Psoas muscle (tissue), 8 donors: ENCODE results near the gene RPGRIP1L. TPM values are rescaled to one million over a fixed set of nuclear protein-coding genes. Genes with fewer than 3 reads are reported as not detected.

Experiments
- ATAC-seq, 4 donors: fragments of 200-7000 bp; cut with Tn5 transposase; one replicate each; pipeline ENCODE4 v1.9.1; 2020; ENCODE audit warnings: moderate library complexity in 3 of 4, mild to moderate bottlenecking in 2 of 4
- DNase-seq, 2 donors: peaks; one replicate each; pipeline ENCODE4 v3.0.0-alpha.2; 2020
- H3K27ac ChIP-seq: fragments of 200-600 bp; one replicate; pipeline ENCODE4 v1.8.0; 2022
- H3K27me3 ChIP-seq, 3 donors: fragments of 200-600 bp in 1 of 3; one replicate each; pipeline versions ENCODE4 v1.6.1 to v1.8.0; 2013 to 2022; ENCODE audit warnings: low read length in 2 of 3, mild to moderate bottlenecking in 2 of 3, moderate library complexity in 1 of 3; ENCODE audit not compliant: insufficient read depth in 3 of 3
- H3K36me3 ChIP-seq, 2 donors: fragments of 200-600 bp in 1 of 2; one replicate each; pipeline versions ENCODE4 v1.6.1 to v1.8.0; 2013 to 2022; ENCODE audit warnings: low read depth in 1 of 2, mild to moderate bottlenecking in 1 of 2, moderate library complexity in 1 of 2; ENCODE audit not compliant: insufficient read depth in 1 of 2
- H3K4me1 ChIP-seq: fragments of 200-600 bp; one replicate; pipeline ENCODE4 v1.8.0; 2022
- H3K4me3 ChIP-seq: fragments of 200-600 bp; one replicate; pipeline ENCODE4 v1.8.0; 2022; ENCODE audit warnings: mild to moderate bottlenecking
- H3K9me3 ChIP-seq: fragments of 200-600 bp; one replicate; pipeline ENCODE4 v1.8.0; 2022
- CTCF ChIP-seq: fragments of 200-600 bp; IDR thresholded peaks from one replicate; pipeline ENCODE4 v1.8.0; 2022; ENCODE audit warnings: antibody characterized with exemption
- WGBS, 3 donors: extraction: QIAGEN DNeasy Blood & Tissue Kit; methylation state at CpG; one replicate each; pipeline versions ENCODE4 v1.1.6 to v1.1.7; 2013; 5-methylcytosine and 5-hydroxymethylcytosine counted together
- intact Hi-C, 2 donors: fragments of 100-400 bp; cut with DNase I; formaldehyde crosslinking; loops; one replicate each; pipeline versions ENCODE4 v1.11.0 to v1.14.2; 2022
- polyA plus RNA-seq, 3 donors: library from polyadenylated mRNA; stranded (reverse); fragments of 200-250 nt; gene quantifications; one replicate each; pipeline ENCODE4 v1.2.3, GENCODE V29; 2013
- total RNA-seq, 4 donors: library from RNA; stranded (reverse); fragmentation: NEBNext Ultra II Directional in 2 of 4; extraction: Animal tissue kit (Norgen Biotek cat#: 25700) in 2 of 4; gene quantifications; one replicate each; pipeline versions ENCODE4 v1.2.1 to v1.2.4, GENCODE V29; 2021 to 2023
- donor health status: healthy with polysubstance abuse.
- donor health status: DM: no; HTN: no; CAD: no; lungs with moderate emphysema.
- donor health status: Bipolar disorder and iron deficiency.
- donor health status: healthy.
- donor health status: DM: yes; HTN: yes; CAD: no.
- donor health status: DM: no; HTN: no; CAD: no.
- donor health status: DM: no; HTN: no; CAD: no.
- donor health status: DM: yes; HTN: yes; CAD: no.

Gene RPGRIP1L
- total and polyA plus RNA-seq, 7 donors = 0.81 to 2.6 (median 1.5) TPM

- Histone ChIP-seq H3K4me1 (no peaks in the 10 kb centered on the region), H3K4me3 (no peak overlapping the region), H3K27ac (no peak overlapping the region), H3K36me3 (no peaks in the 10 kb centered on the region), H3K27me3 (no peaks in the 10 kb centered on the region), H3K9me3 (no peaks in the 10 kb centered on the region)
- intact Hi-C loops = no loop called here
- DNase-seq (no peak), ATAC-seq (no peak)
- WGBS, 3 donors = 78 to 94% (median 93%) methylated on average over 1 of the region's 1 CpG
- TF ChIP-seq CTCF = no peak
Measured at GRCh38 chr16:53695070-53695469, 8.6 kb downstream of the RPGRIP1L start.

GRCh38 chr16:53693320-53693719 is 10.3 kb downstream of the RPGRIP1L start:
- H3K36me3 ChIP-seq = no peaks in the 10 kb centered on the region
- H3K27me3 ChIP-seq = no peaks in the 10 kb centered on the region
- intact Hi-C loops = no loop called here
- DNase-seq (no peak), ATAC-seq (no peak)
- TF ChIP-seq CTCF = no peak
- WGBS, 3 donors = 86 to 88% (median 86%) methylated on average over 5 of the region's 5 CpGs
- H3K9me3 ChIP-seq = no peaks in the 10 kb centered on the region
- no peak overlapping the region for H3K4me3 ChIP-seq
- no peaks in the 10 kb centered on the region for H3K4me1 ChIP-seq
- no peak overlapping the region for H3K27ac ChIP-seq

- DNase-seq (no peak), ATAC-seq (no peak)
- intact Hi-C loops = no loop called here
- H3K27me3 ChIP-seq = no peaks in the 10 kb centered on the region
- no peak for TF ChIP-seq CTCF
- H3K9me3 ChIP-seq = no peaks in the 10 kb centered on the region
- no peaks in the 10 kb centered on the region for H3K36me3 ChIP-seq
- no peak overlapping the region for H3K4me3 ChIP-seq
- no peaks in the 10 kb centered on the region for H3K4me1 ChIP-seq
- WGBS, 3 donors = 86 to 92% (median 92%) methylated on average over 5 of the region's 5 CpGs
- no peak overlapping the region for H3K27ac ChIP-seq
Measured at GRCh38 chr16:53692146-53692545, 11.5 kb downstream of the RPGRIP1L start.

GRCh38 chr16:53690771-53691170 is 12.9 kb downstream of the RPGRIP1L start:
- 86 to 99% (median 91%) methylated on average over 2 of the region's 2 CpGs for WGBS, 3 donors
- Histone ChIP-seq H3K27me3 (no peaks in the 10 kb centered on the region), H3K27ac (no peak overlapping the region), H3K4me3 (no peak overlapping the region), H3K9me3 (no peaks in the 10 kb centered on the region), H3K36me3 (peaks cover 0 to 5% of the 10 kb centered on the region in 2 donors), H3K4me1 (no peaks in the 10 kb centered on the region)
- no peak for TF ChIP-seq CTCF
- no peak for ATAC-seq
- intact Hi-C loops = no loop called here
- DNase-seq = no peak

- Histone ChIP-seq H3K36me3 (peaks cover 2 to 15% of the 10 kb centered on the region in 2 donors), H3K27ac (no peak overlapping the region), H3K9me3 (no peaks in the 10 kb centered on the region), H3K4me3 (no peak overlapping the region), H3K27me3 (no peaks in the 10 kb centered on the region), H3K4me1 (no peaks in the 10 kb centered on the region)
- intact Hi-C loops = no loop called here
- DNase-seq (no peak), ATAC-seq (no peak)
- 96 to 98% (median 97%) methylated on average over 3 of the region's 3 CpGs for WGBS, 3 donors
- TF ChIP-seq CTCF = no peak
Measured at GRCh38 chr16:53689636-53690035, 14.0 kb downstream of the RPGRIP1L start.
